ENCODE results near the gene RAN.
A peak's percentile ranks its signal among the peaks of the same experiment; 100 is the strongest.
"Not testable (repeated sequence)": the region's sequence is repeated elsewhere in the genome, so short reads cannot be mapped to it uniquely, and the experiment has no call there.

Gene RAN

DNA sequence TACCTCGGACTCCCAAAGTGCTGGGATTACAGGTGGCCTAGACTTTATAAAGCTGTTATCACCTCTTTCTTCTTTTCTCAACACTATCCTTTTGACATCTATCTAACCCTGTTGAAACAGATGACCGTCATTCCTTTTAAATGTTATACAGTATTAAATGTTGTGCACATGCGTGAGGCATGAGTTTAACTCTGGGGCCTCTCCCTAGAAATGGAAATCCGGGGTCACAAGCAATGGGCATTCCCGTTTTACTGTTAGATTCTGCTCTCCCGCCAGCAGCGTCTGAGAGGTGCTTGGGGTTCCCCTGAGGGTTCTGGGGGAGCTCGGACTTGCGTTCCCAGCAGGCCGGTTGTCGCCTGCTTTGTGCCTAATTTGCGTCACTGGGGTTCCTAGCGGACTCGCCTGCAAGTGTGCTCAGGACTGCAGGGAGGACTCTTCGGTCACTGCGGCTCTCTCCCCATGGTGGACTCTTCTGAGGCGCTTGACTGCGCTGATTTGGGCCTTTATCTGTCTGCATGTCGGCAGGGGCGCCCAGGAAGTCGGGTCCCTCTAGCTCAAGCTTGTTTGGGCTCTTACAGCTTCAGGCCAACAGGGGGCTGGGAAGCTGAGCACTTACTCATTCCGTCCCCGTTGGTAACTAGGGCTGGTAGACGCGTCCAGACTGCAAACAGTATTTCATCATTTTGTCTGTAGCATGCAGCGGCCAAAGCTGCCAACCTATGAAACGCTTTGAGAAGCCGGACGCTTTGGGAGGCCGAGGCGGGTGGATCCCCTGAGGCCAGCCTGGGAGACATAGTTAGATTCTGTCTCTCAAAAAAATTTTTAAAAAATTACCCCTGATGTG, 1.2 kb upstream of the RAN start:
- Mint-ChIP-seq H3K9me3 (no peaks in the 10 kb centered on the region), H3K27me3 (no peaks in the 10 kb centered on the region), H3K27ac (peak overlapping the region; percentile 99 to 100), H3K4me3 (peak overlapping the region; percentile 76 to 91), H3K4me1 (peaks cover 67% of the 10 kb centered on the region)
- DNase-seq (peak; percentile 73 to 87), ATAC-seq (peak; percentile 81)

DNA sequence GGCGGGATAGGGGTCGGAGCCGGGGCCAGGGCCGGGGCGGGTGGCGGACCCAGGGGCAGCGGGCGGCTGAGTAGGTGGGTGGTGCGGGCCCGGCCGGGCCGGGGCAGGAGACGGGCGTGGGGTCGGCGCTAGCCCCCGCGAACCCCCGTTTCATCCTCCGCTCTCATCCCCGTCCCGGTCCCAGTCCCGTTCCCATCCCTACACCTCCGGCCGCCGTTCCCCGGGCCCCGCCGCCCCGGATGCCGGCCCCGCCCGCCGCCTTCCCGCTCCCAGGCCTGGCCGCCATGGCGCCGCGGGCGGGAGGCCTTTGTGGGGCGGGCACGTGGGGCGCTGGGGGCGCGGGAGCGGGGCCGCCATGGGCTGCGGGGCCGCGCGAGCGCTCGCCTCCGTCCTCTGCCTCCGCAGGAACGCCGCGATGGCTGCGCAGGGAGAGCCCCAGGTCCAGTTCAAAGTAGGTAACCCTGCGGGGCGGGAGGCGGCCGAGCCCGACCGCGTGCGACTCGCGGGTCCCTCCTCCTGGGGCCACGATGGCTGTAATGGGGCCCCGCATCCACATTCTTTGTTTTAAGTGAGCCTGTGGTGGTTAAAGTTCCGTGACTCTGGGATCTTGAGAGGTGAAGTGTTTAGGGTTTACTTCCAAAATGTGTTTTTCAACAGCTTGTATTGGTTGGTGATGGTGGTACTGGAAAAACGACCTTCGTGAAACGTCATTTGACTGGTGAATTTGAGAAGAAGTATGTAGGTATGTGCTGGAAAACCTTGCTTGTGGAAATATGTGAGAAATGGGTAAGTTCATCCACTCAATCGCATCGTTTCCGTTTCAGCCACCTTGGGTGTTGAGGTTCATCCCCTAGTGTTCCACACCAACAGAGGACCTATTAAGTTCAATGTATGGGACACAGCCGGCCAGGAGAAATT, 572 bp downstream of the RAN start:
- Mint-ChIP-seq H3K4me1 (peaks cover 84% of the 10 kb centered on the region), H3K9me3 (no peaks in the 10 kb centered on the region), H3K27me3 (no peaks in the 10 kb centered on the region), H3K4me3 (peak overlapping the region; percentile 91 to 94), H3K27ac (peak overlapping the region; percentile 97 to 98)
- peak in 1 of 2 donors; percentile 55 for DNase-seq
- ATAC-seq = peak; percentile 51

DNA sequence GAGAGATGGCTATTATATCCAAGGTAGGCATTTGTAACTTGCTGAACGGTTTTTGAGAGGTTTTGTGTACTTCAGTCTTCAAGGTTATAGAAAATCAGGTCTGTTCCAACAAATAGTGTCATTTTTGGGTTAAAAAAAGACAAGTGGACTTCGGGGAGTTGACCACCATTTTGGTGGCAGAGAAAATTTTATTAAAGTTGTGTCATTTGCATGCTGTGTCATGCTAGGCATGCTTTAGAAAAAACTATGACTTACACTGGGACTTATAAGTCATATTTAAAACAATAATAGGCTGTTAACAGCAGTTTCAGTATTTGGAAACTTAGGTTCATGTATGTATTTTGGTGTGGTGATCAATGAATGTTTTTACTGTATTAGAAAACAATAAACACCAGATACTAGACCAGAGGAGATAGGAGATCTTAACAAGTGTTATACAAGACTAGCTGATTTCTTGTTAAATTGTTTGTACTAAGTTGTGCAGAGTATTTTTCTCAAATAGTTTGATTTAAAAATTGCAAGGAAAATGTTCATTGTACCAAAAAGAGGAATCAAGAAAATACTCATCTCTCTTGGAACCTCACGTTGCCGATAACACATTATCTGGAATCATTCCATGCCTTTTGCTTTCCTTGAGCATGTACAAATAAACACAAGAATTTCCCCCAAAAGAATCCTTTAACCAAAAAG, 1.4 kb downstream of the RAN start:
- no peak for DNase-seq
- peaks cover 83% of the 10 kb centered on the region for H3K4me1 Mint-ChIP-seq
- H3K4me3 Mint-ChIP-seq = peak overlapping the region; percentile 91 to 94
- H3K27me3 Mint-ChIP-seq = no peaks in the 10 kb centered on the region
- H3K9me3 Mint-ChIP-seq = no peaks in the 10 kb centered on the region
- no peak for ATAC-seq
- H3K27ac Mint-ChIP-seq = peak overlapping the region; percentile 97 to 98

DNA sequence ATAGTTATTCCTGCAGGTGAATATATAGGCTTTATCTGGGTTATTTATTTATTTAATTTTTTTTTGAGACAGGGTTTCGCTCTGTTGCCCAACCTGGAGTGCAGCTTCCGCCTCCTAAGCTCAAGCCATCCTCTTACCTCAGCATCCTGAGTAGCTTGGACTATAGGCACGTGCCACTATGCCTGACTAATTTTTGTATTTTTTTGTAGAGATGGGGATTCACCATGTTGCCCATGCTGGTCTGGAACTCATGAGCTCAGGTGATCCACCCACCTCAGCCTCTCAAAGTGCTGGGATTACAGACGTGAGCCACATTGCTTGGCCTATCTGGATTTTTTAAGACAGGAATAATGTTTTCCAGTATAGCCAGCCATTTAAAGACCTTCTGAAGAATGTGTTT, 2.0 kb downstream of the RAN start:
- DNase-seq = peak in 1 of 2 donors; percentile 36
- Mint-ChIP-seq H3K27me3 (no peaks in the 10 kb centered on the region), H3K4me1 (peaks cover 83% of the 10 kb centered on the region), H3K4me3 (peak overlapping the region; percentile 91 to 94), H3K9me3 (no peaks in the 10 kb centered on the region), H3K27ac (peak overlapping the region; percentile 65 to 82)
- no peak for ATAC-seq

DNA sequence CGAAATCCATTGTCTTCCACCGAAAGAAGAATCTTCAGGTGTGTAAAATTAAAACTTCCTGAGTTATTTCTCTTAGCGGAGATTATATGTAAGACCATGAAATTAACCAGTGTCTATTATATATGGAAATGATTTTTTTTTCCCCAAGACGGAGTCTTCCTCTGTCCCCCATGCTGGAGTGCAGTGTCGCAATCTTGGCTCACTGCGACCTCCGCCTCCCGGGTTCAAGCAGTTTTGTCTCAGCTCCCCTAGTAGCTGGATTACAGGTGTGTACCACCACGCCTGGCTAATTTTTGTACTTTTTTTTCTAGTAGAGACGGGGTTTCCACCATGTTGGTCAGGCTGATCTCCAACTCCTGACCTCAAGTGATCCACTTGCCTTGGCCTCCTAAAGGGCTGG, 2.8 kb downstream of the RAN start:
- Mint-ChIP-seq H3K4me1 (peaks cover 84% of the 10 kb centered on the region), H3K4me3 (peak overlapping the region; percentile 91 to 94), H3K27me3 (no peaks in the 10 kb centered on the region), H3K9me3 (no peaks in the 10 kb centered on the region), H3K27ac (peak overlapping the region in 1 of 2 donors; percentile 65)
- no peak for DNase-seq
- ATAC-seq = no peak

DNA sequence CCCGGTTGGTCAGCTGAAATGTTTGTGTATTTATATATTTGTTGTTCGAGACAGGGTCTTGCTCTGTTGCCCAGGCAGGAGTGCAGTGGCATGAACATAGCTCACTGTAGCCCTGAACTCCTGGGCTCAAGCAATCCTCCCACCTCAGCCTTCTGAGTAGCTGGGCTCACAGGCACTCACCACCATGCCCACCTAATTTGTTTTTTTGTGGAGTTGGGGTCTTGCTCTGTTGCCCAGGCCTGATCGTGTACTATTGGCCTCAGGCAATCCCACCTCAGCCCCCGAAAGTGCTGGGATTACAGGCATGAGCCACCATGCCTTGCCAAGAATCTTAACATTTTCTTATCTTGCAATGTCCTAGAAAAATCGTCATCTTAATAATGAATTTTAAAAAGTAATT, 3.3 kb downstream of the RAN start:
- H3K9me3 Mint-ChIP-seq = no peaks in the 10 kb centered on the region
- no peak overlapping the region for H3K27ac Mint-ChIP-seq
- peak overlapping the region; percentile 91 to 94 for H3K4me3 Mint-ChIP-seq
- ATAC-seq (no peak), DNase-seq (no peak)
- peaks cover 84% of the 10 kb centered on the region for H3K4me1 Mint-ChIP-seq
- H3K27me3 Mint-ChIP-seq = no peaks in the 10 kb centered on the region

DNA sequence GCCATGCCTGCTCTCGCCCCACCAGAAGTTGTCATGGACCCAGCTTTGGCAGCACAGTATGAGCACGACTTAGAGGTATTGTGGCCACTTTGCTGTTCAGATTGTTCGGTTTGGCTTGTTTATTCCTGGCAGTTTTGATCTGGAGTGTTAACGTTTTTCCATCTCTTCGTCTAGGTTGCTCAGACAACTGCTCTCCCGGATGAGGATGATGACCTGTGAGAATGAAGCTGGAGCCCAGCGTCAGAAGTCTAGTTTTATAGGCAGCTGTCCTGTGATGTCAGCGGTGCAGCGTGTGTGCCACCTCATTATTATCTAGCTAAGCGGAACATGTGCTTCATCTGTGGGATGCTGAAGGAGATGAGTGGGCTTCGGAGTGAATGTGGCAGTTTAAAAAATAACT, 3.8 kb downstream of the RAN start:
- Mint-ChIP-seq H3K4me1 (peaks cover 84% of the 10 kb centered on the region), H3K27ac (peak overlapping the region in 1 of 2 donors; percentile 82), H3K4me3 (peak overlapping the region in 1 of 2 donors; percentile 70)
- H3K9me3 Mint-ChIP-seq, DNase-seq, H3K27me3 Mint-ChIP-seq, ATAC-seq: not testable (repeated sequence)

DNA sequence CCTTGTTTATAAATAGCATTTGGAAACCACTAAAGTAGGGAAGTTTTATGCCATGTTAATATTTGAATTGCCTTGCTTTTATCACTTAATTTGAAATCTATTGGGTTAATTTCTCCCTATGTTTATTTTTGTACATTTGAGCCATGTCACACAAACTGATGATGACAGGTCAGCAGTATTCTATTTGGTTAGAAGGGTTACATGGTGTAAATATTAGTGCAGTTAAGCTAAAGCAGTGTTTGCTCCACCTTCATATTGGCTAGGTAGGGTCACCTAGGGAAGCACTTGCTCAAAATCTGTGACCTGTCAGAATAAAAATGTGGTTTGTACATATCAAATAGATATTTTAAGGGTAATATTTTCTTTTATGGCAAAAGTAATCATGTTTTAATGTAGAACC, 4.4 kb downstream of the RAN start:
- no peak for DNase-seq
- Mint-ChIP-seq H3K27me3 (no peaks in the 10 kb centered on the region), H3K27ac (no peak overlapping the region), H3K9me3 (no peaks in the 10 kb centered on the region), H3K4me3 (no peak overlapping the region), H3K4me1 (peaks cover 84% of the 10 kb centered on the region)
- no peak for ATAC-seq

DNA sequence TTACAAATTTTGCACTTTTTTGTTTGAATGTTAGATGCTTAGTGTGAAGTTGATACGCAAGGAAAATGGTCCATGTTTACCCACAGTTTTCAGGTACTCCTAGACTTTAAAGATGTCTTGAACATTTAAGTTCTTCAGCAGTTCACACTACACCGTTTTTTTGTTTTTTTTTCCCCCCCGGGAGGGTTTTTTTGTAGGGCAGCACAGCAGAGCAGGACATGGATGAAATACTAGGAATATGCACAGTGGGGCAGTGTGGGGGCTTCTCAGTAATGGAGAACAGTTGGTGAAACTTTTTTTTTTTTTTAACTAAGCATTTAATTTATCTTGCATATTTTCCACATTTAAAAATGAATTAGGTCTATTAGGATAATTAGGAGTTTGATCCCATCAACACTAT, 4.9 kb downstream of the RAN start:
- H3K27me3 Mint-ChIP-seq = no peaks in the 10 kb centered on the region
- ATAC-seq = no peak
- no peaks in the 10 kb centered on the region for H3K9me3 Mint-ChIP-seq
- H3K4me3 Mint-ChIP-seq = no peak overlapping the region
- H3K4me1 Mint-ChIP-seq = peaks cover 82% of the 10 kb centered on the region
- no peak for DNase-seq
- peak overlapping the region in 1 of 2 donors; percentile 93 for H3K27ac Mint-ChIP-seq

DNA sequence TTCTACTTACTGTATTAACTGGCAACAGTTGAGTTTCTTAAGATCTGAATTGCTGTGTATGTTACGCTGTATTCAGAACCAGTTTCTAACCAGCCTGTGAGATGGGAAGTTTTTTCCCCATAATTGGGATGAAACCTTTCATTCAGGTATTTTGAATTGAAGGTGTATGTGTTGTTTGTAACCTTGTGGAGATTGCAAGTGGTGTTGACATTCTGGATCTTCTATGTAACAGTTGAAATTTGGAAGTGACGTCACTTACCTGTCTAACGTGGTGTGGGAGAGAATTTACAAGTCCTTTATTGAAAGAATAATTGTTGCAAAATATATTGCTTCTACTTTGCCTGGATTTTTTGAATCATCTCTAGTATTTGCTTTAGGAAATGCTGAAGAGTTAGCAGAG, 5.5 kb downstream of the RAN start:
- H3K4me1 Mint-ChIP-seq = peaks cover 82% of the 10 kb centered on the region
- no peak for DNase-seq
- no peak overlapping the region for H3K27ac Mint-ChIP-seq
- H3K9me3 Mint-ChIP-seq = no peaks in the 10 kb centered on the region
- no peaks in the 10 kb centered on the region for H3K27me3 Mint-ChIP-seq
- no peak overlapping the region for H3K4me3 Mint-ChIP-seq
- no peak for ATAC-seq

DNA sequence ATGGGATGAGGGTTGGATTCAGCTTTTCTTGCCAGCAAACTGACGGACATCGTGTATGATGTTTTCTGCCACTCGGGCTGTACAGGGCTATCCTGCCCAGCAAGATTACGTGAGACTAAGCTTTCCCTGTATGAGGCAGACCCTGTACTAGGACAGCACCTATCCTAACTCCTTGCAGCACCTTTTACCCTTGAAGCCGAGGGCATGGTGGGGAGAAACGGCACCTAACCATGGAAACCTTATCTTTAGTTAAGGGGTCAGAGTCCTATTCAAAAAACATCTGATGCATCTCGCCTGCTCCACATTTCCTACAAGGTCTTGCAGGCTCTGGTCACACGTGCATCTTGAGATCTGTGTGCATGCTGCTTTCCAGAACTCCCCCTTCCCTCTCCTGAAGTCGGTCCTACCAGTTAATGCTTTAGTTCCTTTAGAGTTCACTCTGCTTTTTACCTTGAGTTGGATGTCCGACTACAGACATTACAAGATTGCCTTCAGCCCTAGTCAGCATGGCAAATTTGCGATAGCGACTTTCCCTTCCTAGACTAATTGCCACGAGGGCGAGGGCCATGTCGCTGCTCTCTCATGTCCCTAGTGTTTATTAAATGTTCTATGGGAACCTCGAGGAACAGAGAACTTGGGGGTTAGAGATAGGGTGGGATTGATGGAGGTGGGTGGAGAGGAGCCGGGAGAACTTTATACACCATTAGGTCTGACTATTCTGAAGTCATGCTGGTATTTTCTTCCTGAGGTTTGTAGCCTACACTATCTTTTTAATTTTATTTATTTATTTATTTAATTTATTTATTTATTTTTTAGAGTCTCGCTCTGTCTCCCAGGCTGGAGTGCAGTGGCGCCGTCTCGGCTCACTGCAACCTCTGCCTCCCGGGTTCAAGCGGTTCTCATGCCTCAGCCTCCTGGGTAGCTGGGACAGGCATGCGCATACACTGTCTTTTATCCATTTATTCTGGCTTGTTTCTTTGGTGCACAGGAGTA, 6.6 kb downstream of the RAN start:
- H3K27ac Mint-ChIP-seq = no peak overlapping the region
- no peak for ATAC-seq
- peak overlapping the region in 1 of 2 donors; percentile 36 for H3K4me3 Mint-ChIP-seq
- DNase-seq = no peak
- H3K4me1 Mint-ChIP-seq = peaks cover 75% of the 10 kb centered on the region
- no peaks in the 10 kb centered on the region for H3K27me3 Mint-ChIP-seq
- H3K9me3 Mint-ChIP-seq = no peaks in the 10 kb centered on the region

DNA sequence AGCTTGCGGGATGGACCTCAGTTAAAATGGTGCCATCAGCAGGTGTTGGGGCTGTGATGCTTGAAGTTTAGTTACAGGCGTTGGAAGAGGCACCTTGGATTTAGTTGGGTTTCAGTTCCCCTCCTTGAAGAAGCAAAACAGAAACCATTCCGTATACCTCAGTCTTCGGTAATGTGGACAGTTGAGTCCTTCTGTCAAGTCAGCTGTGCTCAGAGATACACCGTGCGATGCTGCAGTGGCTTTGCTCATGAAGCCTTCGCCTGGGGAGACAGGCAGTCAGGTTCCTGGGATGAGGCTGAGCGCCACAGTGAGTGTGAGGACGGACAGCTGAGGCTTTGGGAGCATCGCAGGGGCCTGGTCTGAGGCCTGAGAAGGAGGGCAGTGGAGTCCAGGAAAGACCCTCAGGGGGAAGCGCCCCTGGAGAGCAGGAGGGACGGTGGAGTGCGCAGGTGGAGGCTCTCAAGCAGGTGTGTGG, 7.4 kb downstream of the RAN start:
- no peaks in the 10 kb centered on the region for H3K27me3 Mint-ChIP-seq
- H3K4me1 Mint-ChIP-seq = peaks cover 69% of the 10 kb centered on the region
- peak overlapping the region; percentile 5 to 56 for H3K27ac Mint-ChIP-seq
- DNase-seq (no peak), ATAC-seq (peak; percentile 33)
- no peaks in the 10 kb centered on the region for H3K9me3 Mint-ChIP-seq
- H3K4me3 Mint-ChIP-seq = peak overlapping the region; percentile 47 to 57

DNA sequence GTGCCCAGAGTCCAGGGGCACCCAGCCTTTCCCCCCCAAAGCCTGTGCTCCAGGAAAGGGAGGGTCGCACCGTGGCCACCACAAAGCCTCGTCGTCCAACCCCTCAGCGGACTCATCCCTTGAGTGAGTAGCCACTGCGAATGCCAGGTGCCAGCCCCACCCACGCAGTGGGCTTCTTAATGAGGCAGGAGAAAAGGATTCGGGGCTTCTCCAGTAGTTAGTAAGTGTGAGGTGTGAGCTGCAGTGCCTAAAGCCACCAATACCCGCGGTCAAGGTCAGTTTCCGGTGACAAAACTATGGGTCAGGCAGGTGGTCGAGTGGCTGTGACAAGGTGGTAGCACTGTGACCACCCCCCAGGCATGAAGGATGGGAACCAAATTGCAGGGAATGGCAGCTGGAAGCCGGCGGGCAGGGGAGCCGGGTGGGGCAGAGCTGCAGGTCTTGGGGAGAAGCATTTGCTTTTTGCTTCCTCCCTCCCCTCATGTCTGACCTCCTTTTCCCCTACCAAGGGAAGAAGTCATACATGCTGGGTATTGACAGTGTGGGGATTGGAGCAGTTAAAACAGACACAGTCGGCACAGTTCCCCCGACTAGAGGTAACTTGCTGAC, 8.0 kb downstream of the RAN start:
- Mint-ChIP-seq H3K4me3 (peak overlapping the region; percentile 21 to 57), H3K27ac (peak overlapping the region in 1 of 2 donors; percentile 88), H3K27me3 (no peaks in the 10 kb centered on the region), H3K9me3 (no peaks in the 10 kb centered on the region), H3K4me1 (peaks cover 63% of the 10 kb centered on the region)
- DNase-seq (peak in 1 of 2 donors; percentile 20), ATAC-seq (peak; percentile 41)

DNA sequence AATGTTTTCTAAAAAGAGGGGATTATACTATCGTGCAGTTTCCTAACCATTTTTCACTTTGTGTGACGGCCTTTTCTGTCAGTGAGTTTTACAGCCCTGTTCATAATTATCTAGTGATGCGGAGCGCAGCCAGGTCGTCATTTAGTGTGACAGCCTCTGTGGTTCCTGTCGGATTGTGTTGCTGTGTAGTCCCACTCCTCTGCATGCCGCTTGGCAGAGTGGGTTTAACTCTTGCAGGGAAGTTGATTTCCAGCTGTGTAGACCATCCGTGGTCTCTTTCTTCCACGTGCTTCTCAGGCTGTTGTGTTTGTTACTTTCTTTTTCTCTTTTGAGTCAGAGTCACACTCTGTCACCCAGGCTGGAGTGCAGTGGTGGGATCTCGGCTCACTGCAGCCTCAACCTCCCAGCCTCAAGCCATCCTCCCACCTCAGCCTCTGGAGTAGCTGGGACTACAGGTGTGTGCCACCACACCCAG, 8.6 kb downstream of the RAN start:
- peak in 1 of 2 donors; percentile 28 for DNase-seq
- Mint-ChIP-seq H3K27me3 (no peaks in the 10 kb centered on the region), H3K4me1 (peaks cover 57% of the 10 kb centered on the region), H3K4me3 (peak overlapping the region; percentile 21 to 57), H3K27ac (peak overlapping the region in 1 of 2 donors; percentile 88), H3K9me3 (no peaks in the 10 kb centered on the region)
- peak; percentile 87 for ATAC-seq
